Measurements from ENCODE around the gene KRT27.

KRT27 gene

GRCh38 chr17:40778461-40778860, 3.9 kb downstream of the KRT27 start:
- H3K4me3 ChIP-seq (ENCODE audit: low read depth, low read length) = no peak overlapping the region
- DNase-seq (ENCODE audit: low read depth) = no peak
- no peak for TF ChIP-seq CTCF (IDR thresholded peaks at IDR 0.05; ENCODE audit: insufficient read depth, low read depth, low read length, missing control alignments)

GRCh38 chr17:40777971-40778370, 4.4 kb downstream of the KRT27 start:
- no peak overlapping the region for H3K4me3 ChIP-seq (ENCODE audit: low read depth, low read length)
- DNase-seq (ENCODE audit: low read depth) = no peak
- TF ChIP-seq CTCF (IDR thresholded peaks at IDR 0.05; ENCODE audit: insufficient read depth, low read depth, low read length, missing control alignments) = no peak

- TF ChIP-seq CTCF (IDR thresholded peaks at IDR 0.05; ENCODE audit: insufficient read depth, low read depth, low read length, missing control alignments) = no peak
- no peak for DNase-seq (ENCODE audit: low read depth)
- no peak overlapping the region for H3K4me3 ChIP-seq (ENCODE audit: low read depth, low read length)
Measured at GRCh38 chr17:40777459-40777858, 4.9 kb downstream of the KRT27 start.

- no peak for TF ChIP-seq CTCF (IDR thresholded peaks at IDR 0.05; ENCODE audit: insufficient read depth, low read depth, low read length, missing control alignments)
- no peak overlapping the region for H3K4me3 ChIP-seq (ENCODE audit: low read depth, low read length)
- DNase-seq (ENCODE audit: low read depth) = no peak
Measured at GRCh38 chr17:40775945-40776344, 6.4 kb downstream of the KRT27 start.

- TF ChIP-seq CTCF (IDR thresholded peaks at IDR 0.05; ENCODE audit: insufficient read depth, low read depth, low read length, missing control alignments) = no peak
- DNase-seq (ENCODE audit: low read depth) = no peak
- no peak within 1 kb of the TSS for H3K4me3 ChIP-seq (ENCODE audit: low read depth, low read length)
Measured at GRCh38 chr17:40772101-40772500, 10.2 kb downstream of the KRT27 start, which contains the start of gene KRT26. Gene KRT26, minus strand, starts transcription at chr17:40772201. Its CDS starts 88 bp downstream, at chr17:40772113.

GRCh38 chr17:40765657-40766056, 16.7 kb downstream of the KRT27 start:
- TF ChIP-seq CTCF (IDR thresholded peaks at IDR 0.05; ENCODE audit: insufficient read depth, low read depth, low read length, missing control alignments) = no peak
- no peak overlapping the region for H3K4me3 ChIP-seq (ENCODE audit: low read depth, low read length)
- DNase-seq (ENCODE audit: low read depth) = no peak

- TF ChIP-seq CTCF (IDR thresholded peaks at IDR 0.05; ENCODE audit: insufficient read depth, low read depth, low read length, missing control alignments) = no peak
- no peak for DNase-seq (ENCODE audit: low read depth)
Measured at GRCh38 chr17:40763752-40764151, 18.6 kb downstream of the KRT27 start.

More at GRCh38 chr17:40763752-40764151, 18.6 kb downstream of the KRT27 start:
- H3K4me3 ChIP-seq (ENCODE audit: low read depth, low read length) = no peak overlapping the region
